DMS114 treated with DMSO at 0.1 percent for 48 hours (cell line): Measurements from ENCODE around the gene FXR2.

Experiments used
- DNase-seq: peaks from one replicate; lab custom pipeline; 2025; ENCODE audit not compliant: unreplicated experiment; lab: John Stamatoyannopoulos, UW

The FXR2 gene

DNA sequence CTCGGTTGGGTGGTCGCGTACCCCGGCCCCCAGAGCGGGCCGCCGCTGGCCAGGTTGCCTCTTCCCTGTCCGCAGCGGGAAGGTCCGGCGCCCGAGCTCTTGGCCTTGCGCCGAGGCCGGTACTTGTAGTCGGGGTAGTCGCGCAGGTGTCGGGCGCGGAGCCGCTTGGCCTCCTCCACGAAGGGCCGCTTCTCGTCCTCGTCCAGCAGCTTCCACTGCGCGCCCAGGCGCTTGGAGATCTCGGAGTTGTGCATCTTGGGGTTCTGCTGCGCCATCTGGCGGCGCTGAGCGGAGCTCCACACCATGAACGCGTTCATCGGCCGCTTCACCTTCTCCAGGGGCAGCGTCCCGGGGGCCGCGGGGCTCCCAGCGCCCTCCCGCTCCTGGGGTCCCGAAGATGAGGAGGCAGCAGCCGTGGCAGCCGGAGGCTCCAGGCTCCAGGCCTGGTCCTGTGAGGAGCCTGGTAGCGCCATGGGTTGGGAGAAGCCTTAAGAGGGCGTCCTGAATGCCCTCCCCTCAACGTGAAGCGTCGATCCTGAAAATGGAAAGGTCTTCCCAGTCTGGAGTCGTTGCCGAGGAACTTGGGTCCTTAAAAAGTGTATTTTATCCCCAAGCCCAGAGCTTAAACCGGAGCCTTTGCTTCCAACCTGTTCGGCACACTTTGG, 25.4 kb downstream of the FXR2 start:
- no peak for DNase-seq

DNA sequence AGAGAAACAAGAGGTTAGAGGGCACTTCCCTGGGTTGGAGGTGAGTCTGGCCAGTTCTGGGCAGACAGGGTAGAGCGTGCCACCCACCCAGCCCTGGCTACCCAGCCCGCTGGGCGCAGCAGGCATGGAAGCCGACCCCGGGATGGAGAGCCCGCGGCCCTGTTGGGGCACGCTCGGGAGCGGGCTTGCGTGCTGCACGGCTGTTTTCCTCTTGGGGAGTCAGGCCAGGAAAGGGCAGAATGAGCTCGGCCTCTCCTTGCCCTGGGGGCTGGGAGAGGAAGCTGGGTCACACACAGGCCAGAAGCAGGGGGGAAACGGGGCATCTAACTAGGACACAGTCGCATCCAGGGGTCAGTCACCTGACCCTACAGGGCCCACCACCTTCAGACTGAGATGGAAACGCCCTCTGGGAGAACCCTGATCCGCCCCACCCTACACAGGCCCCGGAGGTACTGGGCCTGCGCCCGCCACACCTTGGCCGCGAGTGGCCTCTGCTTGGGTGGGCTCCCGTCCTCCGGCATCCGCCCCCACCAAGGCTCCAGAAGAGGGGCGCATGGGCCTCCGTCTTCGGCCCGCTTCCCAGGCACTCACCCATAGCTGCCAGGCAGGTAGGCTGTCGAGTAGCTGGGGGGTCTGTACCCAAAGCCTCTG, 26.0 kb downstream of the FXR2 start:
- DNase-seq, result no peak

DNA sequence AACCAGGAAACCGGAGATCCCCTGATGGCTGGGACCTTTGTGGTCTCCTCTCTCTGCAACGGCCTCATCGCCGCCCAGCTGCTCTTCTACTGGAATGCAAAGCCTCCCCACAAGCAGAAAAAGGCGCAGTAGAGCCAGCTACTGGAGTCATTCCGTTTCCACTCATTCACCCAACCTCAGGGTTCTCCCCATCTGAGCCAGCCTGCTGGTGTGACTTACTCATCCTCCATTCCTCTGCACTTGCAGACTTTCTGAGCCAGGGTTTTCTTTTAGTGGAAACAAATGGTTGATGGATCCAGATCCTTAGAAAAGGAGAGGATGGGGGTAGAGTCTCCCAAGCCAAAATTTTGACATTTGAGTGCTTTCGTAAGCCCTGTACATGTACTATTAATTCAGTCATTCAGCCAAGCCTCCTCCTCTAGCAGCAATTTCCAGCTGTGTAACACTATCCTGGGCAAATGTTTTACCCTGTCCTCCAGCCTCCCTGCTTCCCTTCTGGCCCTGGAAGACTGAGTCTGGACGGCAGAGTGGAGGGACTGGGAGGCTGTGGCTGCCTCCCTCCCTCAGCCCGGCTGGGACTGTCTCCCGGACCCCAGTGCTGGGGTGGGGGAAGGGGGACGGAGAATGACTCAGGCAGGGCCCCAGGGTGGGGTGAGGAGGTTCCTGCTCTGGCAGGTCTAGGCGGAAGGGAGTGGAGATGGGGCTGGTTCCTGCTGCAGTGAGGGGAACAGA, 27.1 kb downstream of the FXR2 start:
- DNase-seq, result no peak

DNA sequence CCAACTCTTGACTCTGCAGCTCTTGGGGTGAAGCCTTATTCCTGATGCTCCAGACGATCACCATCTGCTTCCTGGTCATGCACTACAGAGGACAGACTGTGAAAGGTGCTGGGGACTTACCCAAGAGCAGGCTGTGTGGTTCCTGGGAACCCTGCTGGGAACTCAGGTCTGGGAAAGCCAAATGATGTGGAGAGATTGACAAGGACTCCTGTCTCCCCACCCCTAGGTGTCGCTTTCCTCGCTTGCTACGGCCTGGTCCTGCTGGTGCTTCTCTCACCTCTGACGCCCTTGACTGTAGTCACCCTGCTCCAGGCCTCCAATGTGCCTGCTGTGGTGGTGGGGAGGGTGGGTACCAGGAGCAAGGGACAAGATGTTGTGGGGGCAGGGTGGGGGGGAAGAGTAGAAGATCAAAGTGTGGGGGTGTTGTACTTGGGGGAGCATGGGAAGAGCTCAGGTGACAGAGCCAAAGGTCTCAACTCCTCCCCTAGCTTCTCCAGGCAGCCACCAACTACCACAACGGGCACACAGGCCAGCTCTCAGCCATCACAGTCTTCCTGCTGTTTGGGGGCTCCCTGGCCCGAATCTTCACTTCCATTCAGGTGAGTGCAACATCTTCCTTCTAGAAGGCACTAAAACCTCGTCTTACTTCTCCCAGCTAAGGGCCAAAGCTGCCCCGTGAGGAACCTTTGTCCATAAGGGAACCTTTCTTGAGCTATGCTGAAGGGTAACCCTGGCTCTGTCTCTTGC, 27.9 kb downstream of the FXR2 start:
- peak; percentile 34 for DNase-seq

DNA sequence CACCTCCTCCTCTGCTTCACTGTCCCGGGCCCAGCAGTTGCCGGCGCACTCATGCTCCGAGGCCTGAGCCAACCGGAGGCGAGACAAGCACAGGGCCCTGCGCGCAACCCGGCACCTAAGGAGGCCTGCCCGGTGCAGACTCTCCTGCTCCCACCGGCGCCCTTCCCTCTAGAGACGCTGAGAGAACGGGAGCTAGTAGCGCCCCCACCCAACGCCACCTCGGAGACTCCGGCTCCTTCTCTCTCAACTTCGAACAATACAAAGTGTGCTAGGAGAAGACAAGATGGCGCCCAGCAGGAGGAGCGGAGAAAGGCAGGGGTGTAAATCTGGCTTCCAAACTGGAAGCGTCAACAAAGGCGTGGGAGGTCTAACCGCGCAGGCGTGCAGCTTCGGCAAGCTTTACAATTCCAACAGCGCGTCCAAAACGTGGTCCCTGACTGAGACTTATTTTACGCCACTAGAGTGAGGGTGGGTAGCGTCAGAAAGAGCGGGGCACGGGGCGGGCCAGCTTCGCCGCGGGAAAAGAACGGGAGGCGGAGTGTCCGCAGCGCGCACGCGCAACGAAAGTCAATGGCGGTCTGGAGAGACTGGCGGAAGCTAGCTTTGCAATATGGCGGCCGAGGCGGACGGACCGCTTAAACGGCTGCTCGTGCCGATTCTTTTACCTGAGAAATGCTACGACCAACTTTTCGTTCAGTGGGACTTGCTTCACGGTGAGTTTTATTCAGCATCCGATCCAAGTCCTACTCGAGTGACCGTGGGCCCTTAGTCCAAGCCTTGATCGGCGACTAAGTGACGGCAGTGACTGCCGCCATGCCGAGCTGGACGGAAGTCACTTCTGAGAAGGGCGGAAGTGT, 31.2 kb downstream of the FXR2 start, which contains the start of gene MPDU1:
MPDU1 (plus strand) TSS at position 600 of the 857 bp plus-strand sequence; CDS start at position 611, 11 bp downstream.
- peak; percentile 90 for DNase-seq

DNA sequence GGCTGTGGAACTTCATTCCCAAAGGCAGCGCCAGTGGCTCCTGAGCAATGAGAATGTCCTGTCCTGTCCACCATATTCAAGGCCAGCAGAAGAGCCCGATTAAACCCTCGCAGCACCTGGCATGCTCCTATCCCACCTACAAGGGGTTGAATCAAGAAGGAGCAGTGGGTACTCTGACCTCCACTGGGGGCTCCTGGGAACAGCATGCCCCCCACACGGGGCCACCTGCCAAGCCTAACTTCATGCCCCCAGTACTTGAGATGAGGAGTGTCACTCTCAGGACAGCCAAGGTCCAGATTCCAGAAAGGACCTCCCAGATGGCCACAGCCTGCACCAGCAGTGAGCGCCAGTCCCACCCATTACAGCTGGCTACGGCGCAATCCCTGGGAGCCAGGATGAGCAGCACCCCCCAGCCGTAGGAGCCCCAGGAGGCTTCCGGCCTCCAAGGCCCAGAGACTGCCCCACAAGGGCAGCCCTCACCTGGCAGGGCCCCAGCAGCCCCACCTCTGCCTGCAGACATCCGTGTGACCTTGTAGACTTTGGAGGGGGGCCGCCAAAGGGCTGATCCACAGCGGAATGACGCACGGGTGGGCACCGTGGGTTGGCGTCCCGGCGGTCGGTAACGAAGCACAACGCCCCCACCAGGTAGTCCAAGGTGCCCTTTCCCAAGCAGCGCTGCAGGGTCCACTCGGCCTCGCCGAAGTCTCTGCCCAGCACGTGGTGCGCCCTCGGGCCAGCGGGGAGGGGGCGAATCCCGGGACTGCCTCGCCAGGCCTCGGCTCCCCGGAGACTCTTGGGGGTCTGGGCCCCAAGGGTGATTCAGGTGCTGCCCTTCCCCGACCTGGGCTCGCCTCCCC, 32.1 kb downstream of the FXR2 start:
- DNase-seq, result no peak

DNA sequence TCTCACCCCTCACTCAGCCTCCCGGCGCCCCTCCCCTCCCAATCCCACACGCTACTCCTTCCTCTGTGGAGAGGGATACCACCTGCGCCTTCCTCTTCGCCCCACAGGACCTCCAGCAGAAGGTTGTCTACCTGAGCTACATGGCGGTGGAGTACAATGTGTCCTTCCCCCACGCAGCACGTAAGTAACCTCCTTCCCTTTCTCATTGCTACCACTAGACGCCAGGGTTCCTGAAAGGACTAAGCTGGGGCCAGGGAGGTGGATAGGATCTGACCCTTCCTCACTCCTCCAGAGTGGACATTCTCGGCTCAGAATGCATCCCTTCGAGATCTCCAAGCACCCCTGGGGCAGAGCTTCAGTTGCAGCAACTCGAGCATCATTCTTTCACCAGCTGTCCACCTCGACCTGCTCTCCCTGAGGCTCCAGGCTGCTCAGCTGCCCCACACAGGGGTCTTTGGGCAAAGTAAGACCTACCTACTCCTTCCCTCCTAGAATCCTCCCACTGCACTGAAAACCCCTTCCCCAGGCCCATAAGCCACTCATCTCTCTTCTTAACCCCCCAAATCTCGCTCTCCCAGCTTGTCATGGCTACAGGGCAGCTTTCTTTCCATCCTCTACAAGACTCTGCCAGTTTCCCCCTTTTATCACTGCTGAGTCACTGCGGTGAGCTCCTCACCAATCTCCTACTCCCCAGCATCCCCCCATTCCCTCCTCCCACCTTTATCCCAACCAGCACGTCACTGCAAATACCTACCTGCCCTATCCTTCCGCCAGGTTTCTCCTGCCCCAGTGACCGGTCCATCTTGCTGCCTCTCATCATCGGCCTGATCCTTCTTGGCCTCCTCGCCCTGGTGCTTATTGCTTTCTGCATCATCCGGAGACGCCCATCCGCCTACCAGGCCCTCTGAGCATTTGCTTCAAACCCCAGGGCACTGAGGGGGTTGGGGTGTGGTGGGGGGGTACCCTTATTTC, 33.8 kb downstream of the FXR2 start:
- no peak for DNase-seq

DNA sequence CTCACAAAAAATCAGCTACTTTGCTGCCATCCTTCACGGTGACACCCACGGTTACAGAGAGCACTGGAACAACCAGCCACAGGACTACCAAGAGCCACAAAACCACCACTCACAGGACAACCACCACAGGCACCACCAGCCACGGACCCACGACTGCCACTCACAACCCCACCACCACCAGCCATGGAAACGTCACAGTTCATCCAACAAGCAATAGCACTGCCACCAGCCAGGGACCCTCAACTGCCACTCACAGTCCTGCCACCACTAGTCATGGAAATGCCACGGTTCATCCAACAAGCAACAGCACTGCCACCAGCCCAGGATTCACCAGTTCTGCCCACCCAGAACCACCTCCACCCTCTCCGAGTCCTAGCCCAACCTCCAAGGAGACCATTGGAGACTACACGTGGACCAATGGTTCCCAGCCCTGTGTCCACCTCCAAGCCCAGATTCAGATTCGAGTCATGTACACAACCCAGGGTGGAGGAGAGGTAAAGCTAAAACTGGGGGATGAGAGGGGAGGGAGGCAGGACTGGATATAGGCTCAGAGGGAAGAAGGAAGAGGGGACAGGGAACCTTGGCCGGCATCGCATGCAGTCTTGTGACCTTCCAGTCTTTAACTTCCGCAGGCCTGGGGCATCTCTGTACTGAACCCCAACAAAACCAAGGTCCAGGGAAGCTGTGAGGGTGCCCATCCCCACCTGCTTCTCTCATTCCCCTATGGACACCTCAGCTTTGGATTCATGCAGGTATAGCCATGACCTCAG, 34.7 kb downstream of the FXR2 start:
- DNase-seq, result no peak

DNA sequence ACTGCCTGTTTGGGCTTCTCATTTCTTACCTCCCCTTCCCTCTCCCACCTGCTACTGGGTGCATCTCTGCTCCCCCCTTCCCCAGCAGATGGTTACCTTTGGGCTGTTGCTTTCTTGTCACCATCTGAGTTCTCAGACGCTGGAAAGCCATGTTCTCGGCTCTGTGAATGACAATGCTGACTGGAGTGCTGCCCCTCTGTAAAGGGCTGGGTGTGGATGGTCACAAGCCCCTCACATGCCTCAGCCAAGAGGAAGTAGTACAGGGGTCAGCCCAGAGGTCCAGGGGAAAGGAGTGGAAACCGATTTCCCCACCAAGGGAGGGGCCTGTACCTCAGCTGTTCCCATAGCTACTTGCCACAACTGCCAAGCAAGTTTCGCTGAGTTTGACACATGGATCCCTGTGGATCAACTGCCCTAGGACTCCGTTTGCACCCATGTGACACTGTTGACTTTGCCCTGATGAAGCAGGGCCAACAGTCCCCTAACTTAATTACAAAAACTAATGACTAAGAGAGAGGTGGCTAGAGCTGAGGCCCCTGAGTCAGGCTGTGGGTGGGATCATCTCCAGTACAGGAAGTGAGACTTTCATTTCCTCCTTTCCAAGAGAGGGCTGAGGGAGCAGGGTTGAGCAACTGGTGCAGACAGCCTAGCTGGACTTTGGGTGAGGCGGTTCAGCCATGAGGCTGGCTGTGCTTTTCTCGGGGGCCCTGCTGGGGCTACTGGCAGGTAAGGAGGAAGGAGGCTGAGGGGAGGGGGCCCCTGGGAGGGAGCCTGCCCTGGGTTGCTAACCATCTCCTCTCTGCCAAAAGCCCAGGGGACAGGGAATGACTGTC, 35.5 kb downstream of the FXR2 start, which contains the start of gene CD68:
CD68 (plus strand) TSS at position 638 of the 833 bp plus-strand sequence; CDS start at position 678, 40 bp downstream.
- DNase-seq, result peak; percentile 61

DNA sequence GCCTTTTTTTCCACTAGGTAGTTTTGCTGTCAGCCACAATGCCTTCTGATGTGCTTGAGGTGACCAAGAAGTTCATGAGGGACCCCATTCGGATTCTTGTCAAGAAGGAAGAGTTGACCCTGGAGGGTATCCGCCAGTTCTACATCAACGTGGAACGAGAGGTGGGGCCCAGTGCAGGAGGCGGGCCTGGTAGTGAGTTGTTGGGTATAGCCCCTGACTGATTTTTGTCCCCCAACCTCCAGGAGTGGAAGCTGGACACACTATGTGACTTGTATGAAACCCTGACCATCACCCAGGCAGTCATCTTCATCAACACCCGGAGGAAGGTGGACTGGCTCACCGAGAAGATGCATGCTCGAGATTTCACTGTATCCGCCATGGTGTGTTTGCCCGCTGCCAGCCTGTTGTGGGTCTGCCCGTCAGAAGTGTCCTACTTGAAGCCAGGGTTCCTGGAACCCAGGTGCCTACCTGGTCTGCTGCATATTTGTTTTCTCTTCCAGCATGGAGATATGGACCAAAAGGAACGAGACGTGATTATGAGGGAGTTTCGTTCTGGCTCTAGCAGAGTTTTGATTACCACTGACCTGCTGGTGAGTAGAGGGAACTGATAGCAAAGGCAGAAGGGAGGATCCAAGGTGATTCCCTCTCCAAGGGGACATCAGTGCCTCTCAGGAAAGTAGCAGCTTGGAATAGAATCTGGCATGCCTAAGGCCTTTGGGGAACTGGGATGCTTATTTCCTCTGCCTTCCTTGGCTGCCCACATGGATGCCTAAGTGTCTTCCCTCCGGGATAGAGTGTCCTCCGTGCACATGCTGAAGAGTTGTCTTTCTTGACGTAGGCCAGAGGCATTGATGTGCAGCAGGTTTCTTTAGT, 37.1 kb downstream of the FXR2 start:
- no peak for DNase-seq

DNA sequence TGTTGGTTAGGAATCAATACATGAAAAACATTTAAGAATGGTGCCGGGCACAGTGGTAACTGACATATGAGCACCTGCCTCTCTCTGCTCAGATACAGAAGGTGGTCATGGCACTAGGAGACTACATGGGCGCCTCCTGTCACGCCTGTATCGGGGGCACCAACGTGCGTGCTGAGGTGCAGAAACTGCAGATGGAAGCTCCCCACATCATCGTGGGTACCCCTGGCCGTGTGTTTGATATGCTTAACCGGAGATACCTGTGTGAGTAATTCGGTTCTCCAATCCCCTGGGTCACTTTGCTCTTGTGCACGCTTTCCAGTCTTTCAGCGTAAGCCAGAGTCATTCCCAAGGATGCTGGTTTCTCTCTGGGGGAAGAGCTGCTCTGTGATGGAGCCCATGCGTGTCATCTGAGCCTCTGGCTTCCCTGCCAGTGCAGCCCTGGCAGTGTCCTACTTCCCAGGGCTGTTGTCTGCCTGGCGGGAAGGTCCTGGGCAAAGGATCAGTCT, 38.2 kb downstream of the FXR2 start:
- no peak for DNase-seq

DNA sequence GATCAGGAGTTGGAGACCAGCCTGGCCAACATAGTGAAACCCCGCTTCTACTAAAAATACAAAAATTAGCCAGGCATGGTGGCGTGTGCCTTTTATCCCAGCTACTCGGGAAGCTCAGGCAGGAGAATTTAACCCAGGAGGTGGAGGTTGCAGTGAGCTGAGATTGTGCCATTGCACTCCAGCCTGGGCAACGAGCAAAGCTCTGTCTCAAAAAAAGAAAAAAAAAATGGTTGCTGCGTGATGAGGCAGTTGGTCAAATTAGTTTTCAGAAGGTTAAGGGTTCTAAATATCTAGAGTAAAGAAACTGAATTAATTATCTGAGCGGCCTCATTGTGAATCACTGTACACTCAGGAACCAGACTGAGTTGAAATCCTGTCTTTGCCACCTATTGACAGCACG, 38.7 kb downstream of the FXR2 start:
- no peak for DNase-seq

DNA sequence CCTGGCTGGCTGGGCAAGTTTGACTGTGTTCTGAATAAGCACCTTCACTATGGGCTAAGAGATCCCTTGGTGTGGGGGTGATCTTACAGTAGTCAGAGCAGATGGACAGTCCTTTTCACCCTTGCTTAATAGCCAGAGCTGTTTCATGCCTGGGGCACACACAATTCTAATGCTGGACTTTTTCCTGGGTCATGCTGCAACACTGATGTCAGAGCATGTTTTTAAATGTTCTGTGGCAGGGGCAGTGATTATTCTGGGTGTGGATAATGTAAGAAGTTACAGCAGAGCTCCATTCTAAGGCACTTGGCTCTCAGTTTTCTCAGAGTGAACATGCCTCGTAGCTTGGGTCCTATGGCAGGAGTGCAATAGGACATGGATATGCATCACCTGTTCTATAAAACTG, 39.2 kb downstream of the FXR2 start:
- no peak for DNase-seq

DNA sequence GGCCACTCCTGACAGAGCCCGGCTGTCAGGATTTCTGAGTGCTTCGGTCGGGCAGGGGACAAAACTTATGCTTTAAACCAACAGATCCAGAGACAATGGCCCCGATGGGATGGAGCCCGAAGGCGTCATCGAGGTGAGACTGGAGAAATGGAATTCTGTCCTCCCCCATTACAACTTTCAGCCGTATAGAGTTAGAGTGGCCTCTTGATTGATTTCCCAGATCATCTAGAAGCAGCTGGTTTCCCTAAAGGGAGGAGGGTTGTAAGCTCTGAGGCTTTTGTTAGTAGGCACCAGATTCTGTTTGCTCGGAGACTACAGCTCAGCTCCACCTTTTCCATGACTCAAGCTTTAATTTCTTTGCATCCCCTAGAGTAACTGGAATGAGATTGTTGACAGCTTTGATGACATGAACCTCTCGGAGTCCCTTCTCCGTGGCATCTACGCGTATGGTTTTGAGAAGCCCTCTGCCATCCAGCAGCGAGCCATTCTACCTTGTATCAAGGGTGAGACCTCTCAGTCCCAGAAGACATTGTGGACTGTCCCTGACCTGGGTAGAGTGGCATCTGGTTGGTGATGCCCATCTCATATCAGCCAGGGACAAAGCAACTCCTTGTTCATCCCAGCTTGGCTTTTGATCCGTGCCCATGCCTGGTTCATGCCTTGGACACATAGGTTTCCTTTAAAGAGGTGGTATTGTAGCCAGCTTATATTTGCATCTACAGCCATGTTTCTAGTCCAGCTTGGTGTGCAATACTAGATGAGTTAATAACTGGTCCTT, 40.3 kb downstream of the FXR2 start:
- DNase-seq, result no peak
